ENCODE results near the gene EIF2S3B. TPM values are rescaled to one million over a fixed set of nuclear protein-coding genes. Genes with fewer than 3 reads are reported as not detected.

The EIF2S3B gene
- total RNA-seq, 3 donors from 2014 or later: 0.22 to 0.46 (median 0.38) TPM

GRCh38 chr12:10554756-10555481 is 49.2 kb downstream of the EIF2S3B start:
- H3K36me3 ChIP-seq (ENCODE audit: low read depth): no peaks in the 10 kb centered on the region
- ATAC-seq: peak; percentile 35
- intact Hi-C loops (cut with DNase I, micrococcal nuclease): no loop called here

GRCh38 chr12:10557329-10557728 is 51.6 kb downstream of the EIF2S3B start:
- no peak overlapping the region for H3K4me3 ChIP-seq

More at GRCh38 chr12:10554756-10555481, 49.2 kb downstream of the EIF2S3B start:
- no peak overlapping the region for H3K4me3 ChIP-seq
- H3K4me1 ChIP-seq (ENCODE audit: low read depth): no peaks in the 10 kb centered on the region
- H3K9me3 ChIP-seq: no peaks in the 10 kb centered on the region
- no peak for TF ChIP-seq CTCF (IDR thresholded peaks at IDR 0.05)
- no peak for DNase-seq

GRCh38 chr12:10557766-10558165 is 52.1 kb downstream of the EIF2S3B start:
- no peak for DNase-seq
- Histone ChIP-seq H3K4me3 (no peak overlapping the region), H3K36me3 (ENCODE audit: low read depth) (no peaks in the 10 kb centered on the region), H3K4me1 (ENCODE audit: low read depth) (no peaks in the 10 kb centered on the region), H3K9me3 (no peaks in the 10 kb centered on the region)
- no peak for TF ChIP-seq CTCF (IDR thresholded peaks at IDR 0.05)
- intact Hi-C loops (cut with DNase I, micrococcal nuclease): no loop called here
- no peak for ATAC-seq

More at GRCh38 chr12:10557329-10557728, 51.6 kb downstream of the EIF2S3B start:
- intact Hi-C loops (cut with DNase I, micrococcal nuclease): no loop called here
- no peaks in the 10 kb centered on the region for H3K36me3 ChIP-seq (ENCODE audit: low read depth)
- no peaks in the 10 kb centered on the region for H3K9me3 ChIP-seq
- TF ChIP-seq CTCF (IDR thresholded peaks at IDR 0.05): no peak
- ATAC-seq: no peak
- no peak for DNase-seq
- H3K4me1 ChIP-seq (ENCODE audit: low read depth): no peaks in the 10 kb centered on the region

Other genes starting within 250 kb of the EIF2S3B start
- 1 to 10 TPM; 2.3 to 3.7 (median 3.6) TPM for gene KLRD1, start 198.0 kb upstream of the EIF2S3B start, total RNA-seq
- gene KLRK1, start 115.8 kb upstream of the EIF2S3B start, total RNA-seq: 1 to 10 TPM; 3.9 to 4.5 (median 4.4) TPM
- 1 to 10 TPM in 2 of 3 donors, under 1 TPM in 1; 0.72 to 1.7 (median 1.4) TPM for gene KLRC4, start 96.1 kb upstream of the EIF2S3B start, total RNA-seq
- gene KLRC3, start 85.3 kb upstream of the EIF2S3B start, total RNA-seq: under 1 TPM; 0.54 to 0.81 (median 0.58) TPM
- gene KLRC2, start 69.9 kb upstream of the EIF2S3B start, total RNA-seq: 1 to 10 TPM in 1 of 3 donors, under 1 TPM in 1, not detected in 1; 0.67 to 2.6 TPM
- gene KLRC1, start 52.5 kb upstream of the EIF2S3B start, total RNA-seq: 1 to 10 TPM; 1.2 to 3.6 (median 1.9) TPM
- gene MAGOHB, start 107.7 kb downstream of the EIF2S3B start, total RNA-seq: 10 to 100 TPM in 2 of 3 donors, 1 to 10 TPM in 1; 9.6 to 14.7 (median 13.7) TPM
- gene STYK1, start 168.2 kb downstream of the EIF2S3B start, total RNA-seq: 10 to 100 TPM; 19.9 to 37.6 (median 28.0) TPM
- 100 to 1,000 TPM; 120 to 373 (median 193) TPM for gene YBX3, start 217.4 kb downstream of the EIF2S3B start, total RNA-seq